Epithelial cell of proximal tubule (primary cell): ENCODE results near the gene ENGASE. TPM values are rescaled to one million over a fixed set of nuclear protein-coding genes. Genes with fewer than 3 reads are reported as not detected.

Experiments
- DNase-seq: peaks from one replicate; pipeline ENCODE4 v3.0.0-alpha.2; 2011; ENCODE audit warnings: low read depth
- H3K4me3 ChIP-seq: 2 replicates; pipeline ENCODE4 v1.5.1; 2011; ENCODE audit warnings: low read depth, mild to moderate bottlenecking, low read length
- CTCF ChIP-seq: conservative IDR thresholded peaks from 2 replicates; pipeline ENCODE4 v1.5.1; 2012; ENCODE audit warnings: low read depth, mild to moderate bottlenecking, low read length
- total RNA-seq: library from RNA; depleted of rRNA; stranded (reverse); fragments of >200 nt; gene quantifications from 2 replicates; pipeline ENCODE4 v1.2.3, GENCODE V29; 2015

Gene ENGASE
- total RNA-seq, 1 donor from 2014 or later: 10.4 TPM

GRCh38 chr17:79124513-79125209, 50.0 kb downstream of the ENGASE start:
- TF ChIP-seq CTCF: no peak
- no peak overlapping the region for H3K4me3 ChIP-seq
- DNase-seq: no peak

GRCh38 chr17:79125503-79125902, 50.9 kb downstream of the ENGASE start:
- no peak overlapping the region for H3K4me3 ChIP-seq
- no peak for DNase-seq
- TF ChIP-seq CTCF: no peak

- no peak for TF ChIP-seq CTCF
- DNase-seq: no peak
- no peak overlapping the region for H3K4me3 ChIP-seq
Measured at GRCh38 chr17:79126139-79126538, 51.5 kb downstream of the ENGASE start.

- H3K4me3 ChIP-seq: no peak overlapping the region
- TF ChIP-seq CTCF: no peak
- DNase-seq: no peak
Measured at GRCh38 chr17:79127534-79128135, 53.0 kb downstream of the ENGASE start.

- no peak overlapping the region for H3K4me3 ChIP-seq
- no peak for TF ChIP-seq CTCF
- no peak for DNase-seq
Measured at GRCh38 chr17:79129523-79129922, 54.9 kb downstream of the ENGASE start.

- no peak for TF ChIP-seq CTCF
- H3K4me3 ChIP-seq: no peak overlapping the region
- no peak for DNase-seq
Measured at GRCh38 chr17:79130536-79131273, 56.1 kb downstream of the ENGASE start.
